GM12878 (cell line): ENCODE results near the gene FOXO1.

Source experiments
- DPF2 ChIP-seq: fragments of 450-650 bp; IDR thresholded peaks from 2 replicates; pipeline ENCODE4 v1.6.1; 2017; ENCODE audit warnings: mild to moderate bottlenecking
- JUND ChIP-seq: IDR thresholded peaks from 2 replicates; pipeline ENCODE4 v1.6.1; 2012; ENCODE audit warnings: low read depth, mild to moderate bottlenecking, low read length, improper control_type of control experiment, moderate library complexity
- TAF1 ChIP-seq: IDR thresholded peaks from 2 replicates; pipeline ENCODE4 v1.6.1; 2011; ENCODE audit warnings: mild to moderate bottlenecking, low read depth, low read length, borderline replicate concordance
- TARDBP ChIP-seq: IDR thresholded peaks from 2 replicates; pipeline ENCODE4 v1.6.1; 2016; ENCODE audit warnings: borderline replicate concordance
- YBX1 ChIP-seq: fragments of 450-650 bp; IDR thresholded peaks from 2 replicates; pipeline ENCODE4 v1.6.1; 2016; ENCODE audit warnings: antibody characterized with exemption
- TF ChIP-seq, protein P1 (sequence below), 3 experiments: IDR thresholded peaks in 2 of 3; conservative IDR thresholded peaks in 1 of 3; 2 replicates each; pipeline ENCODE4 v1.5.1; 2011; ENCODE audit warnings: low read depth in 3 of 3, low read length in 3 of 3, mild to moderate bottlenecking in 3 of 3, control low read depth in 2 of 3, moderate library complexity in 2 of 3, inconsistent platforms in 1 of 3, mixed read lengths in 1 of 3; ENCODE audit not compliant: control insufficient read depth in 2 of 3, insufficient read depth in 1 of 3; ENCODE audit errors: extremely low read depth in 1 of 3

- TF ChIP-seq TAF1 (no peak), YBX1 (no peak), TARDBP (no peak), DPF2 (no peak), JUND (no peak)
- TF ChIP-seq, protein P1, sequence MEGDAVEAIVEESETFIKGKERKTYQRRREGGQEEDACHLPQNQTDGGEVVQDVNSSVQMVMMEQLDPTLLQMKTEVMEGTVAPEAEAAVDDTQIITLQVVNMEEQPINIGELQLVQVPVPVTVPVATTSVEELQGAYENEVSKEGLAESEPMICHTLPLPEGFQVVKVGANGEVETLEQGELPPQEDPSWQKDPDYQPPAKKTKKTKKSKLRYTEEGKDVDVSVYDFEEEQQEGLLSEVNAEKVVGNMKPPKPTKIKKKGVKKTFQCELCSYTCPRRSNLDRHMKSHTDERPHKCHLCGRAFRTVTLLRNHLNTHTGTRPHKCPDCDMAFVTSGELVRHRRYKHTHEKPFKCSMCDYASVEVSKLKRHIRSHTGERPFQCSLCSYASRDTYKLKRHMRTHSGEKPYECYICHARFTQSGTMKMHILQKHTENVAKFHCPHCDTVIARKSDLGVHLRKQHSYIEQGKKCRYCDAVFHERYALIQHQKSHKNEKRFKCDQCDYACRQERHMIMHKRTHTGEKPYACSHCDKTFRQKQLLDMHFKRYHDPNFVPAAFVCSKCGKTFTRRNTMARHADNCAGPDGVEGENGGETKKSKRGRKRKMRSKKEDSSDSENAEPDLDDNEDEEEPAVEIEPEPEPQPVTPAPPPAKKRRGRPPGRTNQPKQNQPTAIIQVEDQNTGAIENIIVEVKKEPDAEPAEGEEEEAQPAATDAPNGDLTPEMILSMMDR (IDR thresholded peaks at IDR 0.05 in 2 of 3, conservative IDR thresholded peaks at IDR 0.05 in 1 of 3; ENCODE audit: control insufficient read depth in 2 of 3, extremely low read depth in 1 of 3, insufficient read depth in 1 of 3, low read depth in 3 of 3, low read length in 3 of 3) = no peak
Measured at GRCh38 chr13:40522282-40522681, 144.2 kb downstream of the FOXO1 start.
